ENCODE measurements around the gene ZNF230. TPM values are rescaled to one million over a fixed set of nuclear protein-coding genes. Genes with fewer than 3 reads are reported as not detected.
A peak's percentile ranks its signal among the peaks of the same experiment; 100 is the strongest.

Gene ZNF230
- polyA plus RNA-seq, 1 donor (not counting 4 experiments of a cell fraction or from before 2014, with no cell fraction given) = 2.9 TPM

GRCh38 chr19:44032001-44032610, 29.3 kb downstream of the ZNF230 start:
- H4K20me1 ChIP-seq (ENCODE audit: control insufficient read depth, extremely low read depth, insufficient read depth, low read length) = no peaks in the 10 kb centered on the region
- no peak overlapping the region for H2AFZ ChIP-seq (ENCODE audit: control insufficient read depth, low read length)
- H3K27ac ChIP-seq (ENCODE audit: control insufficient read depth, insufficient read depth, low read length) = no peak overlapping the region
- FAIRE-seq (peak; percentile 79), DNase-seq (ENCODE audit: low read depth, low spot score) (no peak)
- H3K4me3 ChIP-seq (ENCODE audit: control insufficient read depth in 2 of 3, extremely low read depth in 1 of 3, insufficient read depth in 2 of 3, low read depth in 1 of 3, low read length in 3 of 3) = no peak overlapping the region
- no peaks in the 10 kb centered on the region for H3K4me1 ChIP-seq (ENCODE audit: control insufficient read depth, extremely low read depth, insufficient read depth, low read length)
- TF ChIP-seq, protein P1, sequence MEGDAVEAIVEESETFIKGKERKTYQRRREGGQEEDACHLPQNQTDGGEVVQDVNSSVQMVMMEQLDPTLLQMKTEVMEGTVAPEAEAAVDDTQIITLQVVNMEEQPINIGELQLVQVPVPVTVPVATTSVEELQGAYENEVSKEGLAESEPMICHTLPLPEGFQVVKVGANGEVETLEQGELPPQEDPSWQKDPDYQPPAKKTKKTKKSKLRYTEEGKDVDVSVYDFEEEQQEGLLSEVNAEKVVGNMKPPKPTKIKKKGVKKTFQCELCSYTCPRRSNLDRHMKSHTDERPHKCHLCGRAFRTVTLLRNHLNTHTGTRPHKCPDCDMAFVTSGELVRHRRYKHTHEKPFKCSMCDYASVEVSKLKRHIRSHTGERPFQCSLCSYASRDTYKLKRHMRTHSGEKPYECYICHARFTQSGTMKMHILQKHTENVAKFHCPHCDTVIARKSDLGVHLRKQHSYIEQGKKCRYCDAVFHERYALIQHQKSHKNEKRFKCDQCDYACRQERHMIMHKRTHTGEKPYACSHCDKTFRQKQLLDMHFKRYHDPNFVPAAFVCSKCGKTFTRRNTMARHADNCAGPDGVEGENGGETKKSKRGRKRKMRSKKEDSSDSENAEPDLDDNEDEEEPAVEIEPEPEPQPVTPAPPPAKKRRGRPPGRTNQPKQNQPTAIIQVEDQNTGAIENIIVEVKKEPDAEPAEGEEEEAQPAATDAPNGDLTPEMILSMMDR (optimal IDR thresholded peaks at IDR 0.05 in 1 of 3, IDR thresholded peaks at IDR 0.05 in 1 of 3, conservative IDR thresholded peaks at IDR 0.05 in 1 of 3; ENCODE audit: extremely low read depth in 1 of 3, insufficient read depth in 2 of 3, low read length in 3 of 3) = no peak
- no peak for TF ChIP-seq EZH2 (IDR thresholded peaks at IDR 0.05; ENCODE audit: low read length)
- no peaks in the 10 kb centered on the region for H3K27me3 ChIP-seq (ENCODE audit: control insufficient read depth, extremely low read depth, insufficient read depth, low read length)
- H3K36me3 ChIP-seq (ENCODE audit: control insufficient read depth in 2 of 2, extremely low read depth in 1 of 2, insufficient read depth in 2 of 2, low read length in 2 of 2) = peaks cover 7 to 16% of the 10 kb centered on the region in 2 experiments
- no peaks in the 10 kb centered on the region for H3K9me1 ChIP-seq (ENCODE audit: control insufficient read depth, extremely low read depth, insufficient read depth, low read length)
- peaks cover 15% of the 10 kb centered on the region for H3K9me3 ChIP-seq (ENCODE audit: control insufficient read depth, low read depth, low read length)
- no peak overlapping the region for H3K4me2 ChIP-seq (ENCODE audit: control insufficient read depth, extremely low read depth, insufficient read depth, low read depth, low read length)
- dilution Hi-C loops (cut with MboI; ENCODE audit: extremely low pct_ligation_motif_present, low sequenced_read_pairs) = no loop called here
- H3K79me2 ChIP-seq (ENCODE audit: control insufficient read depth, insufficient read depth, low read length) = no peaks in the 10 kb centered on the region
- H3K9ac ChIP-seq (ENCODE audit: control insufficient read depth, extremely low read depth, insufficient read depth, low read length) = no peak overlapping the region

GRCh38 chr19:44042147-44042546, 39.4 kb downstream of the ZNF230 start:
- H3K4me1 ChIP-seq (ENCODE audit: control insufficient read depth, extremely low read depth, insufficient read depth, low read length) = no peaks in the 10 kb centered on the region
- no peaks in the 10 kb centered on the region for H4K20me1 ChIP-seq (ENCODE audit: control insufficient read depth, extremely low read depth, insufficient read depth, low read length)
- H3K79me2 ChIP-seq (ENCODE audit: control insufficient read depth, insufficient read depth, low read length) = no peaks in the 10 kb centered on the region
- H3K9me1 ChIP-seq (ENCODE audit: control insufficient read depth, extremely low read depth, insufficient read depth, low read length) = no peaks in the 10 kb centered on the region
- no peak for FAIRE-seq
- no peaks in the 10 kb centered on the region for H3K27me3 ChIP-seq (ENCODE audit: control insufficient read depth, extremely low read depth, insufficient read depth, low read length)
- no peak for DNase-seq (ENCODE audit: low read depth, low spot score)
- H3K9ac ChIP-seq (ENCODE audit: control insufficient read depth, extremely low read depth, insufficient read depth, low read length) = no peak overlapping the region
- no peak overlapping the region for H3K4me2 ChIP-seq (ENCODE audit: control insufficient read depth, extremely low read depth, insufficient read depth, low read depth, low read length)
- H2AFZ ChIP-seq (ENCODE audit: control insufficient read depth, low read length) = no peak overlapping the region
- H3K27ac ChIP-seq (ENCODE audit: control insufficient read depth, insufficient read depth, low read length) = no peak overlapping the region
- H3K9me3 ChIP-seq (ENCODE audit: control insufficient read depth, low read depth, low read length) = no peaks in the 10 kb centered on the region
- no peak for TF ChIP-seq EZH2 (IDR thresholded peaks at IDR 0.05; ENCODE audit: low read length)
- TF ChIP-seq, protein P1 (optimal IDR thresholded peaks at IDR 0.05 in 1 of 3, IDR thresholded peaks at IDR 0.05 in 1 of 3, conservative IDR thresholded peaks at IDR 0.05 in 1 of 3; ENCODE audit: extremely low read depth in 1 of 3, insufficient read depth in 2 of 3, low read length in 3 of 3) = no peak
- dilution Hi-C loops (cut with MboI; ENCODE audit: extremely low pct_ligation_motif_present, low sequenced_read_pairs) = no loop called here
- H3K4me3 ChIP-seq (ENCODE audit: control insufficient read depth in 2 of 3, extremely low read depth in 1 of 3, insufficient read depth in 2 of 3, low read depth in 1 of 3, low read length in 3 of 3) = no peak overlapping the region
- no peaks in the 10 kb centered on the region for H3K36me3 ChIP-seq (ENCODE audit: control insufficient read depth in 2 of 2, extremely low read depth in 1 of 2, insufficient read depth in 2 of 2, low read length in 2 of 2)

Measured in keratinocyte (primary cell).